Measurements from ENCODE around the gene NDUFS3.

NDUFS3 gene

GRCh38 chr11:47572715-47573255 lies 6.1 kb upstream of the NDUFS3 start:
- TF ChIP-seq, protein P1, sequence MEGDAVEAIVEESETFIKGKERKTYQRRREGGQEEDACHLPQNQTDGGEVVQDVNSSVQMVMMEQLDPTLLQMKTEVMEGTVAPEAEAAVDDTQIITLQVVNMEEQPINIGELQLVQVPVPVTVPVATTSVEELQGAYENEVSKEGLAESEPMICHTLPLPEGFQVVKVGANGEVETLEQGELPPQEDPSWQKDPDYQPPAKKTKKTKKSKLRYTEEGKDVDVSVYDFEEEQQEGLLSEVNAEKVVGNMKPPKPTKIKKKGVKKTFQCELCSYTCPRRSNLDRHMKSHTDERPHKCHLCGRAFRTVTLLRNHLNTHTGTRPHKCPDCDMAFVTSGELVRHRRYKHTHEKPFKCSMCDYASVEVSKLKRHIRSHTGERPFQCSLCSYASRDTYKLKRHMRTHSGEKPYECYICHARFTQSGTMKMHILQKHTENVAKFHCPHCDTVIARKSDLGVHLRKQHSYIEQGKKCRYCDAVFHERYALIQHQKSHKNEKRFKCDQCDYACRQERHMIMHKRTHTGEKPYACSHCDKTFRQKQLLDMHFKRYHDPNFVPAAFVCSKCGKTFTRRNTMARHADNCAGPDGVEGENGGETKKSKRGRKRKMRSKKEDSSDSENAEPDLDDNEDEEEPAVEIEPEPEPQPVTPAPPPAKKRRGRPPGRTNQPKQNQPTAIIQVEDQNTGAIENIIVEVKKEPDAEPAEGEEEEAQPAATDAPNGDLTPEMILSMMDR (conservative IDR thresholded peaks at IDR 0.05), result no peak
- no peak for TF ChIP-seq ZFX (IDR thresholded peaks at IDR 0.05)
- H3K27ac ChIP-seq, result no peak overlapping the region

DNA sequence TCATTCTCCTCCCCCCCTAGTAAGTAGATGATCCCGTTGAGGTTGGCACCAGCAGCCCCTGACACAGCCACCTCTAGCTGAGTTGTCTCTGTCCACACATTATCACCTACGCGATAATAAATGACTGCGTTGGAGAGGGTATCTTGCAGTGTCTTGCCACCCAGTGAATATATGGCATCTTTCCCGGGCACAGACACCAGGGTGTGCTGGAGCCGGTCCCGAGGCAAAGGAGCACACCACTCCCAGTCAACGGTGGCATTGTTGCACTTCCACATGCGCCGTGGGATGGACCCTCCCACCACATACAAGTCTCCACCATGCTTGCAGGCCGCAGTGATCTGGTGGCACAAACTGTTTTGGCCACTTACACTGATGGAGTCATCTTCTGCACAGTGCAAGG lies 5.6 kb upstream of the NDUFS3 start:
- H3K27ac ChIP-seq, result no peak overlapping the region
- TF ChIP-seq, protein P1 (conservative IDR thresholded peaks at IDR 0.05), result no peak
- TF ChIP-seq ZFX (IDR thresholded peaks at IDR 0.05), result no peak

- H3K27ac ChIP-seq, result peak overlapping the region; percentile 98
- no peak for TF ChIP-seq ZFX (IDR thresholded peaks at IDR 0.05)
- TF ChIP-seq, protein P1 (conservative IDR thresholded peaks at IDR 0.05), result no peak
Measured at GRCh38 chr11:47577460-47578041, 1.3 kb upstream of the NDUFS3 start.

- no peak overlapping the region for H3K27ac ChIP-seq
- no peak for TF ChIP-seq ZFX (IDR thresholded peaks at IDR 0.05)
- TF ChIP-seq, protein P1 (conservative IDR thresholded peaks at IDR 0.05), result no peak
Measured at GRCh38 chr11:47583844-47584243, 5.0 kb downstream of the NDUFS3 start.

- no peak within 1 kb of the TSS for H3K27ac ChIP-seq
- TF ChIP-seq, protein P1 (conservative IDR thresholded peaks at IDR 0.05), result no peak
Measured at GRCh38 chr11:47586098-47586855, 7.4 kb downstream of the NDUFS3 start, which contains the start of gene FAM180B. Gene FAM180B, plus strand, starts transcription at chr11:47586678. Its CDS starts 91 bp downstream, at chr11:47586769.

GRCh38 chr11:47587039-47587716 lies 8.3 kb downstream of the NDUFS3 start:
- TF ChIP-seq, protein P1 (conservative IDR thresholded peaks at IDR 0.05), result no peak
- TF ChIP-seq ZFX (IDR thresholded peaks at IDR 0.05), result no peak
- H3K27ac ChIP-seq, result no peak overlapping the region

All from C4-2B (cell line).